ENCODE measurements around the gene PMM1.

- TF ChIP-seq CTCF (conservative IDR thresholded peaks at IDR 0.05; ENCODE audit: low read length), result no peak
- no peak for TF ChIP-seq EZH2phosphoT487 (IDR thresholded peaks at IDR 0.05; ENCODE audit: borderline replicate concordance, low read depth, low read length)
Observed at GRCh38 chr22:41568811-41569210, 20.8 kb downstream of the PMM1 start.

Data from OCI-LY7 (cell line).